Spleen (tissue), 7 donors: ENCODE results near the gene ACCSL.

Source experiments
- CTCF ChIP-seq, 11 experiments: fragments of 200-600 bp in 7 of 11; fragments of 450-650 bp in 4 of 11; sonication (generic) in 4 of 11; IDR thresholded peaks in 8 of 11; conservative IDR thresholded peaks in 3 of 11; 1 replicate in 7 of 11; 2 replicates in 4 of 11; pipeline versions ENCODE4 v1.4.0 to v1.8.0; 2016 to 2021; ENCODE audit warnings: antibody characterized with exemption in 11 of 11, inconsistent platforms in 4 of 11, mild to moderate bottlenecking in 1 of 11
- POLR2A ChIP-seq, 3 donors: fragments of 450-650 bp; IDR thresholded peaks; one replicate each; pipeline ENCODE4 v1.5.1; 2017; ENCODE audit warnings: antibody characterized with exemption in 3 of 3, mild to moderate bottlenecking in 1 of 3
- donor health status: DM: no; HTN: no; CAD: no; lungs with moderate emphysema.
- donor health status: DM: no; HTN: no; CAD: no.
- donor health status: DM: no; HTN: no; CAD: no.

GRCh38 chr11:44058275-44058674 lies 10.5 kb downstream of the ACCSL start:
- no peak for TF ChIP-seq CTCF (IDR thresholded peaks at IDR 0.05 in 8 of 11, conservative IDR thresholded peaks at IDR 0.05 in 3 of 11)
- TF ChIP-seq POLR2A (IDR thresholded peaks at IDR 0.05) = no peak
